Activated gamma-delta T cell treated with anti-CD3 and anti-CD28 coated beads, Interleukin-2, amount 50 U/mL, for 16 hours (primary cell): Measurements from ENCODE around the gene PLA2G6.

ENCODE experiments used
- DNase-seq: peaks from one replicate; pipeline ENCODE4 v3.0.0-alpha.2; 2020; ENCODE audit warnings: low read depth

The PLA2G6 gene

GRCh38 chr22:38181453-38182200, at the start of gene PLA2G6:
Gene PLA2G6, minus strand, starts transcription at chr22:38181830. Its CDS starts 12,404 bp downstream, at chr22:38169426.
- peak; percentile 94 for DNase-seq

GRCh38 chr22:38230916-38231315, 49.3 kb upstream of the PLA2G6 start:
- no peak for DNase-seq

- no peak for DNase-seq
Measured at GRCh38 chr22:38230108-38230825, 48.6 kb upstream of the PLA2G6 start.

- DNase-seq = no peak
Measured at GRCh38 chr22:38228873-38229740, 47.5 kb upstream of the PLA2G6 start.

GRCh38 chr22:38228326-38228872, 46.8 kb upstream of the PLA2G6 start:
- DNase-seq = no peak

- no peak for DNase-seq
Measured at GRCh38 chr22:38226853-38227649, 45.4 kb upstream of the PLA2G6 start.

GRCh38 chr22:38223289-38223960, 41.8 kb upstream of the PLA2G6 start:
- no peak for DNase-seq

GRCh38 chr22:38222797-38223119, 41.1 kb upstream of the PLA2G6 start:
- no peak for DNase-seq

GRCh38 chr22:38221908-38222796, 40.5 kb upstream of the PLA2G6 start:
- no peak for DNase-seq

GRCh38 chr22:38221407-38221806, 39.8 kb upstream of the PLA2G6 start:
- DNase-seq = no peak

- no peak for DNase-seq
Measured at GRCh38 chr22:38220653-38221386, 39.2 kb upstream of the PLA2G6 start.

GRCh38 chr22:38220163-38220562, 38.5 kb upstream of the PLA2G6 start:
- DNase-seq = no peak

- DNase-seq = no peak
Measured at GRCh38 chr22:38219632-38220031, 38.0 kb upstream of the PLA2G6 start.

- no peak for DNase-seq
Measured at GRCh38 chr22:38218661-38219622, 37.3 kb upstream of the PLA2G6 start.

- no peak for DNase-seq
Measured at GRCh38 chr22:38215156-38216038, 33.8 kb upstream of the PLA2G6 start.

- DNase-seq = peak; percentile 25
Measured at GRCh38 chr22:38214302-38215056, 32.8 kb upstream of the PLA2G6 start.
